Breast epithelium (tissue), 3 donors: ENCODE results near the gene EGR4.

ENCODE experiments used
- CTCF ChIP-seq, 3 donors: fragments of 450-650 bp; IDR thresholded peaks; one replicate each; pipeline ENCODE4 v1.5.1; 2016 to 2017; ENCODE audit warnings: antibody characterized with exemption in 3 of 3, mild to moderate bottlenecking in 3 of 3, moderate library complexity in 3 of 3
- POLR2A ChIP-seq: fragments of 450-650 bp; IDR thresholded peaks from one replicate; pipeline ENCODE4 v1.6.1; 2016; ENCODE audit warnings: antibody characterized with exemption, mild to moderate bottlenecking, moderate library complexity
- POLR2AphosphoS5 ChIP-seq, 3 donors: sonication (generic); formaldehyde crosslinking; IDR thresholded peaks; one replicate each; pipeline ENCODE4 v1.6.1; 2017; ENCODE audit warnings: antibody characterized with exemption in 3 of 3

DNA sequence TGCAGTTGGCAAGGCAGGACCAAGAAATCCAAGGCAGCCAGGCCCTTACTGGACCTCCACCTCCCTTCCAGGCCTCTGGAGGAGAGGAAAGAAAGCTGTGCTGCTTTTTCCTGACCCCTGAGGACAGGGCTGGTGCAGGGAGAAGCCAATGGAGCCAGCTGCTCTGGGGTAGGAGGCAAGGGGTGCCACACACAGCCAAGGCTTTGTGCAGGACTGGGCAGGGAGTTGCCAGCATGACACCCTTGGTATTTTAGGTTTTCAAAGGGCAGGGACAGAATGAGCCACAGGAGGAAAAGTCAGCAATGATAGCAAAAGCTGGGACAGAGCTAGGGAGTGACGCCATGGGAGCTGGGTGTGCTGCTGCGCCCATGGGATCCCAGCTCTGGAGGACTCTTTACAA lies 36.3 kb downstream of the EGR4 start:
- no peak for TF ChIP-seq CTCF (IDR thresholded peaks at IDR 0.05)
- TF ChIP-seq POLR2AphosphoS5 (IDR thresholded peaks at IDR 0.05), result no peak
- no peak for TF ChIP-seq POLR2A
